Esophagus squamous epithelium (tissue), 5 donors: ENCODE results near the gene CUL7. TPM values are rescaled to one million over a fixed set of nuclear protein-coding genes. Genes with fewer than 3 reads are reported as not detected.

Experiments
- DNase-seq: peaks from one replicate; lab custom pipeline; 2025; lab: John Stamatoyannopoulos, UW
- H3K27ac ChIP-seq, 4 donors: fragments of 200-600 bp; sonication (generic); one replicate each; pipeline ENCODE4 v1.5.1; 2016 to 2019; ENCODE audit warnings: mild to moderate bottlenecking in 1 of 4
- H3K27me3 ChIP-seq, 4 donors: fragments of 200-600 bp; sonication (generic); 1 replicate in 3 of 4; 2 replicates in 1 of 4; pipeline versions ENCODE4 v1.5.1 to v1.6.0; 2017 to 2021; ENCODE audit warnings: antibody characterized with exemption in 1 of 4
- H3K36me3 ChIP-seq, 3 donors: fragments of 200-600 bp; sonication (generic); one replicate each; pipeline ENCODE4 v1.5.1; 2016 to 2019
- H3K4me1 ChIP-seq, 3 donors: fragments of 200-600 bp; sonication (generic); one replicate each; pipeline ENCODE4 v1.5.1; 2017 to 2019
- H3K4me3 ChIP-seq, 4 donors: fragments of 200-600 bp; sonication (generic); 1 replicate in 3 of 4; 2 replicates in 1 of 4; pipeline ENCODE4 v1.5.1; 2016 to 2019; ENCODE audit warnings: mild to moderate bottlenecking in 2 of 4, moderate library complexity in 1 of 4
- H3K9me3 ChIP-seq, 3 donors: fragments of 200-600 bp; sonication (generic); one replicate each; pipeline ENCODE4 v1.5.1; 2016 to 2019
- CTCF ChIP-seq, 6 experiments: fragments of 450-650 bp in 4 of 6; fragments of 200-600 bp in 2 of 6; sonication (generic) in 2 of 6; IDR thresholded peaks; one replicate each; pipeline ENCODE4 v1.5.1; 2016 to 2019; ENCODE audit warnings: antibody characterized with exemption in 6 of 6, mild to moderate bottlenecking in 4 of 6, moderate library complexity in 4 of 6
- POLR2A ChIP-seq, 4 donors: fragments of 450-650 bp; IDR thresholded peaks; one replicate each; pipeline ENCODE4 v1.6.1; 2017; ENCODE audit warnings: antibody characterized with exemption in 4 of 4, mild to moderate bottlenecking in 4 of 4, moderate library complexity in 3 of 4
- WGBS, 2 donors: methylation state at CpG; one replicate each; pipeline ENCODE4 v1.1.5; 2018; 5-methylcytosine and 5-hydroxymethylcytosine counted together
- intact Hi-C: fragments of 100-400 bp; cut with DNase I; formaldehyde crosslinking; loops from one replicate; pipeline ENCODE4 v1.15.0; 2022
- total RNA-seq, 4 donors: library from RNA; depleted of rRNA; stranded (reverse); fragments of >200 nt; gene quantifications; one replicate each; pipeline ENCODE4 v1.1.0, GENCODE V29; 2016
- donor health status: DM: yes; HTN: yes; CAD: no.

CUL7 gene
- total RNA-seq, 4 donors from 2014 or later = 6.5 to 10.8 (median 8.0) TPM

DNA sequence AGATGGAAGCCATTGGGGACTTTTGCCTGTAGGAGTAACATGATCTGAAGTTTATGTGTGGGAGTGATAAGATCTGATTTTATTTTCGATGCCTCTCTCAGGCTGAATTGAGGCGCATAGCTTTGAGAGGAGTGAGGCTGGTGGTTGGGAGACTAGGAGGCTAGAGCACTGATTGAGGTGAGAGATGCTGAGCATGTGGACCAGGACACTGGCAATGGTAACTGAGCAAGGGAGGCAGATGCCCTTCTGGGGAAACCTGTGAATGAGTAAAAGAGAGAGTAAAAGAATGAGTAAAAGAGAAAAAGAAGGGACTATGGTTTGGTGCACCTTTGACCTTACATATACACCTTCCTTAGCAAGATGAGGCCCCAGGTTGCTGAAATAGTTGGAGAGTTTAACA, 29.2 kb downstream of the CUL7 start:
- H3K27me3 ChIP-seq = no peaks in the 10 kb centered on the region
- no peak for DNase-seq
- TF ChIP-seq POLR2A (IDR thresholded peaks at IDR 0.05) (no peak), CTCF (IDR thresholded peaks at IDR 0.05) (no peak)
- H3K4me1 ChIP-seq = peaks cover 9 to 34% (median 26%) of the 10 kb centered on the region in 3 donors
- no peak overlapping the region for H3K4me3 ChIP-seq
- WGBS, 2 donors = 83 to 95% methylated on average over 2 of the region's 2 CpGs
- no peak overlapping the region for H3K27ac ChIP-seq
- peaks cover 11 to 79% (median 58%) of the 10 kb centered on the region in 3 donors for H3K36me3 ChIP-seq
- H3K9me3 ChIP-seq = no peaks in the 10 kb centered on the region
- intact Hi-C loops = no loop called here

DNA sequence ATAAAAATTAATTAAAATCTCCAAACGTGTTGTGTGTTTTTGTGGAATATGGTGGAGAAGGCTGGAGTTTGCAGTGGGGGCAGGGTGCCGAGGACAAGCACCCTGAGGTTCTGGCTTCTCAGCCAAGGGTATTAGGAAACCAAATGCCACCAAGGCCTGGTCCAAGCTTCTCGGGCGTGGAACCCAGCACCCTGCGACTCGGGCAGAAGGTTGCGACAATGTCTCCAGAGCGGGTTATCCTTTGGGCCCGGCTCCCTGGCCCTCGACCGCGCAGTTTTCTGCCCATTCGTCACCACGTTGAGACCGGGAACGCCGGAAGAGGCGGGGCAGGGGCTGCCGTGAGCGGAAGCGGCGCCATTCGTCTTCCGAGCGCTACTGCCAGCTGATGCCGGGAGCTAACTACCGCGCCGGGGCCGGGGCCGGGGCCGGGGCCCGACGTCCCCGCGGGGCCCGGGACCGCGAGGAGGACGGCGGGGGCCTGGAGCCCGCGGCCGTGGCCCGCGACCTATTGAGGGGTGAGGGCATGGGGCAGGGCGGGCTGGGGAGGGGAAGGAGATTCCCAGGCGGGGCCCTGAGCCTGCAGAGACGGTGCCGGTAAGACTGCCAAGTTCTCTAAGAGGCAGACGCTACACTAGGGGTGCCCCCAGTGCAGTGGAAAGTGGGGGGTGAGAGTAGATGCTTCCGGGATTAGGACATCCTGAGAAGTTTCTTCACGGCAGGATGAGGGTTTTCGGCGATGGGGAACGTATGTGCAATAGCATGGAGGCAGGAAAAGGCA, 32.2 kb downstream of the CUL7 start, which contains the start of gene RRP36:
TSS of gene RRP36 (plus strand) at position 354 of the 778 bp plus-strand sequence. CDS start at position 386, 32 bp downstream.
- intact Hi-C loops = no loop called here
- Histone ChIP-seq H3K9me3 (no peaks in the 10 kb centered on the region), H3K36me3 (peaks cover 10 to 78% (median 50%) of the 10 kb centered on the region in 3 donors), H3K4me1 (peaks cover 16 to 48% (median 38%) of the 10 kb centered on the region in 3 donors), H3K4me3 (peak within 1 kb of the TSS; percentile 57 to 98 (median 81)), H3K27ac (peak within 1 kb of the TSS; percentile 83 to 95 (median 90)), H3K27me3 (no peaks in the 10 kb centered on the region)
- TF ChIP-seq POLR2A (IDR thresholded peaks at IDR 0.05) (peak in 1 of 4 donors; percentile 29), CTCF (IDR thresholded peaks at IDR 0.05) (no peak)
- DNase-seq = no peak
- 0 to 1% methylated on average over 11 to 14 of the region's 56 CpGs for WGBS, 2 donors

GRCh38 chr6:43020847-43021246, 32.8 kb downstream of the CUL7 start:
- intact Hi-C loops = no loop called here
- no peaks in the 10 kb centered on the region for H3K27me3 ChIP-seq
- H3K36me3 ChIP-seq = peaks cover 10 to 72% (median 44%) of the 10 kb centered on the region in 3 donors
- H3K9me3 ChIP-seq = no peaks in the 10 kb centered on the region
- TF ChIP-seq CTCF (IDR thresholded peaks at IDR 0.05) (no peak), POLR2A (IDR thresholded peaks at IDR 0.05) (no peak)
- 33 to 48% methylated on average over 3 to 4 of the region's 5 CpGs for WGBS, 2 donors
- no peak for DNase-seq
- H3K4me1 ChIP-seq = peaks cover 22 to 54% (median 44%) of the 10 kb centered on the region in 3 donors
- H3K27ac ChIP-seq = peak overlapping the region; percentile 83 to 95 (median 90)
- peak overlapping the region; percentile 57 to 98 (median 81) for H3K4me3 ChIP-seq

- DNase-seq = no peak
- peak overlapping the region in 2 of 4 donors; percentile 93 to 95 for H3K27ac ChIP-seq
- H3K9me3 ChIP-seq = no peaks in the 10 kb centered on the region
- TF ChIP-seq CTCF (IDR thresholded peaks at IDR 0.05) = no peak
- no peak for TF ChIP-seq POLR2A (IDR thresholded peaks at IDR 0.05)
- H3K27me3 ChIP-seq = no peaks in the 10 kb centered on the region
- H3K4me1 ChIP-seq = peaks cover 26 to 60% (median 50%) of the 10 kb centered on the region in 3 donors
- intact Hi-C loops = no loop called here
- H3K4me3 ChIP-seq = no peak overlapping the region
- 92 to 97% methylated on average over 3 of the region's 3 CpGs for WGBS, 2 donors
- peaks cover 10 to 65% (median 37%) of the 10 kb centered on the region in 3 donors for H3K36me3 ChIP-seq
These were observed 33.5 kb downstream of the CUL7 start for GRCh38 chr6:43020052-43020705.

GRCh38 chr6:43019152-43019551, 34.5 kb downstream of the CUL7 start:
- Histone ChIP-seq H3K36me3 (peaks cover 10 to 55% (median 27%) of the 10 kb centered on the region in 3 donors), H3K27ac (no peak overlapping the region), H3K9me3 (no peaks in the 10 kb centered on the region), H3K4me1 (peaks cover 34 to 67% (median 56%) of the 10 kb centered on the region in 3 donors), H3K27me3 (no peaks in the 10 kb centered on the region), H3K4me3 (no peak overlapping the region)
- 90 to 100% methylated on average over 1 to 2 of the region's 2 CpGs for WGBS, 2 donors
- no peak for DNase-seq
- intact Hi-C loops = no loop called here
- TF ChIP-seq POLR2A (IDR thresholded peaks at IDR 0.05) (no peak), CTCF (IDR thresholded peaks at IDR 0.05) (no peak)
